Neuronal stem cell (in vitro differentiated cells): ENCODE results near the gene SMYD3.
A peak's percentile ranks its signal among the peaks of the same experiment; 100 is the strongest.
"Not testable (repeated sequence)": the region's sequence is repeated elsewhere in the genome, so short reads cannot be mapped to it uniquely, and the experiment has no call there.

ENCODE experiments used
- DNase-seq: peaks from one replicate; pipeline ENCODE4 v3.0.0-alpha.2; 2013; ENCODE audit warnings: low spot score
- H2AFZ ChIP-seq: one replicate; pipeline ENCODE4 v1.6.1; 2013; ENCODE audit warnings: mild to moderate bottlenecking, low read length, inconsistent platforms
- H2AK5ac ChIP-seq: 2 replicates; pipeline ENCODE4 v1.6.1; 2013; ENCODE audit warnings: low read depth, mild to moderate bottlenecking, inconsistent platforms, low read length, moderate library complexity, mixed read lengths
- H2BK120ac ChIP-seq: 2 replicates; pipeline ENCODE4 v1.6.1; 2013; ENCODE audit warnings: low read depth, mild to moderate bottlenecking, inconsistent platforms, low read length, moderate library complexity, mixed read lengths
- H2BK12ac ChIP-seq: one replicate; pipeline ENCODE4 v1.6.1; 2013; ENCODE audit warnings: low read length, inconsistent platforms
- H2BK15ac ChIP-seq: 2 replicates; pipeline ENCODE4 v1.6.1; 2013; ENCODE audit warnings: mild to moderate bottlenecking, low read length, inconsistent platforms, mixed read lengths
- H2BK5ac ChIP-seq: one replicate; pipeline ENCODE4 v1.6.1; 2013; ENCODE audit warnings: inconsistent platforms, mild to moderate bottlenecking, low read length, moderate library complexity
- H3K14ac ChIP-seq: one replicate; pipeline ENCODE4 v1.6.1; 2013; ENCODE audit warnings: low read length, inconsistent platforms
- H3K18ac ChIP-seq: 2 replicates; pipeline ENCODE4 v1.6.1; 2013; ENCODE audit warnings: low read length, inconsistent platforms
- H3K23ac ChIP-seq: 2 replicates; pipeline ENCODE4 v1.6.1; 2013; ENCODE audit warnings: low read depth, mild to moderate bottlenecking, mixed read lengths, low read length, inconsistent platforms; ENCODE audit not compliant: poor library complexity
- H3K27ac ChIP-seq: replicated peaks from 3 replicates; pipeline ENCODE4 v1.5.1; 2013; ENCODE audit warnings: low read length, inconsistent platforms
- H3K27me3 ChIP-seq, 3 experiments: 2 replicates each; pipeline ENCODE4 v1.6.1; 2013; ENCODE audit warnings: low read length in 3 of 3, mild to moderate bottlenecking in 2 of 3, inconsistent platforms in 1 of 3, low read depth in 1 of 3, mixed read lengths in 1 of 3, moderate library complexity in 1 of 3; ENCODE audit not compliant: control insufficient read depth in 3 of 3, insufficient read depth in 3 of 3
- H3K36me3 ChIP-seq, 2 donors: replicated peaks in 1 of 2; 2 replicates each; pipeline ENCODE4 v1.6.1; 2013; ENCODE audit warnings: low read length in 2 of 2; ENCODE audit not compliant: control insufficient read depth in 2 of 2, insufficient read depth in 2 of 2
- H3K4ac ChIP-seq: 2 replicates; pipeline ENCODE4 v1.6.1; 2013; ENCODE audit warnings: inconsistent platforms, mild to moderate bottlenecking, low read length, moderate library complexity
- H3K4me1 ChIP-seq, 2 donors: 1 replicate in 1 of 2; 2 replicates in 1 of 2; pipeline ENCODE4 v1.6.1; 2013; ENCODE audit warnings: low read length in 2 of 2, low read depth in 1 of 2; ENCODE audit not compliant: control insufficient read depth in 2 of 2, insufficient read depth in 1 of 2
- H3K4me2 ChIP-seq: one replicate; pipeline ENCODE4 v1.6.1; 2013; ENCODE audit warnings: mild to moderate bottlenecking, low read length, inconsistent platforms; ENCODE audit not compliant: insufficient read depth, poor library complexity, severe bottlenecking
- H3K4me3 ChIP-seq, 2 donors: 2 replicates each; pipeline ENCODE4 v1.5.1; 2013; ENCODE audit warnings: low read length in 2 of 2, mild to moderate bottlenecking in 2 of 2, inconsistent platforms in 1 of 2, moderate library complexity in 1 of 2
- H3K79me1 ChIP-seq: one replicate; pipeline ENCODE4 v1.6.1; 2013; ENCODE audit warnings: low read depth, mild to moderate bottlenecking, inconsistent platforms, low read length, moderate library complexity
- H3K9ac ChIP-seq: one replicate; pipeline ENCODE4 v1.6.1; 2013; ENCODE audit warnings: mild to moderate bottlenecking, low read depth, low read length, inconsistent platforms; ENCODE audit not compliant: poor library complexity
- H3K9me3 ChIP-seq, 2 donors: replicated peaks in 1 of 2; 2 replicates each; pipeline versions ENCODE3 to v1.6.1; 2013; ENCODE audit warnings: low read length in 2 of 2, mild to moderate bottlenecking in 2 of 2, inconsistent platforms in 1 of 2, low read depth in 1 of 2, mixed read lengths in 1 of 2, moderate library complexity in 1 of 2; ENCODE audit not compliant: control insufficient read depth in 2 of 2, insufficient read depth in 1 of 2
- H4K8ac ChIP-seq: one replicate; pipeline ENCODE4 v1.6.1; 2013; ENCODE audit warnings: low read depth, mild to moderate bottlenecking, inconsistent platforms, low read length, moderate library complexity
- H4K91ac ChIP-seq: one replicate; pipeline ENCODE4 v1.6.1; 2013; ENCODE audit warnings: low read length, low read depth, mild to moderate bottlenecking, inconsistent platforms; ENCODE audit not compliant: poor library complexity
- WGBS, 2 donors: extraction: QIAGEN DNeasy Blood & Tissue Kit; methylation state at CpG; one replicate each; pipeline ENCODE4 v1.1.7; 2013; ENCODE audit warnings: missing lambda C conversion rate in 2 of 2, mixed read lengths in 1 of 2; ENCODE audit not compliant: insufficient read length in 2 of 2, insufficient replicate concordance in 1 of 2; ENCODE audit errors: extremely low coverage in 2 of 2; 5-methylcytosine and 5-hydroxymethylcytosine counted together

SMYD3 gene

DNA sequence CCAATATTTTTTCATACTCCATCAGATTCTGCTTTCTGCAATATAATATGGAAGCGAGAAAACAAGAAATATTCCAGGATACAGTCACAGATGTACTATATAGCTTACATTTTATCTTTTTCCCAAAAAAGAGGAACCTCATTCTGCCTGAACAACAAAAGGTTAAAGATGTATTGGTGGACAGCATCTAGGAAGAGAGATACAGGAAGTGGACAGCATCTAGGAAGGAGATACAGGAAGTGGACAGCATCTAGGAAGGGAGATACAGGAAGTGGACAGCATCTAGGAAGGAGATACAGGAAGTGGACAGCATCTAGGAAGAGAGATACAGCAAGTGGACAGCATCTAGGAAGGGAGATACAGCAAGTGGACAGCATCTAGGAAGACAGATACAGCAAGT lies 483.0 kb downstream of the SMYD3 start:
- not testable (repeated sequence) for H3K27me3 ChIP-seq, H3K4ac ChIP-seq, H4K91ac ChIP-seq, H3K14ac ChIP-seq, H3K9ac ChIP-seq, H2BK120ac ChIP-seq, H2BK5ac ChIP-seq, H3K4me1 ChIP-seq, H2BK15ac ChIP-seq, H3K4me3 ChIP-seq, H2BK12ac ChIP-seq, DNase-seq, H3K9me3 ChIP-seq, H3K23ac ChIP-seq, H3K79me1 ChIP-seq, H3K4me2 ChIP-seq, H2AK5ac ChIP-seq, H3K18ac ChIP-seq, H3K27ac ChIP-seq, H3K36me3 ChIP-seq, H2AFZ ChIP-seq, H4K8ac ChIP-seq
- no CpG with 5 or more reads among the region's 1 CpG for WGBS, 2 donors

DNA sequence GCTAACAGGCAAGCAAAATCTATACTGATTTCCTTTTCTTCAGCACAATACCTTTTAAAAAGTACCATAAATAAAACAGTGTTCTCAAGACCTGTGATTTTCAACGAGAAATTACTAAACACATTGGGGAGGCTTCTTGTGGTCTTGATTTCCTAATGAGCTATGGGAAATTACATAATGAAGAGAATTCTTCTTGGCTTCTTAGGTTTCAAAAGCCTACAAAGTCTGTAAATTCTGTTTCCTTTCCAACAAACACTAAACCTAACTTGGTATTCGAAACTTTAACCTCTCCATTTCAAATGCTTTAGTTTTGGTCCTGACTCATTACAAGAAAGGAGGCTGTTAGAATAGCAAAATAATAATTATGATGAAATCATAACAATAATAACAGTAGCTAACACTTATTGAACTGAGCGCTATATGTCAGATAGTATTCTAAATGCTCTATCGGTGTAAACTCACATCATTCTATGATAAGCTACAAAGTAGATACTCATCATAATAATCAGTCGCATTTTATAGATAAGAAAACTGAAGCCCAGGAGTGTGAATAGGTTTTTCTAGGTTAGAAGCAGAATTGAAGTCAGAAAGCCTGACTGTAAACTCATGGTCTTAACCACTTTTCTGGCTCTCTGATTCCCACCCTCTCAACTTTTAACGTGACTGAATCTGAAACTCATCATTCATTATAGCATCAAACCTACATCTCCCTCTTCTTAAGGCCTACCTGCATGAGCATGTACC lies 486.7 kb downstream of the SMYD3 start:
- Histone ChIP-seq H4K8ac (no peak overlapping the region), H2BK15ac (no peak overlapping the region), H3K4me1 (no peaks in the 10 kb centered on the region), H3K14ac (no peak overlapping the region), H2BK120ac (no peak overlapping the region), H4K91ac (no peak overlapping the region), H3K4ac (no peak overlapping the region), H3K36me3 (no peaks in the 10 kb centered on the region), H3K18ac (no peak overlapping the region), H3K27ac (no peak overlapping the region), H2BK12ac (no peak overlapping the region), H3K4me2 (no peak overlapping the region), H2AFZ (no peak overlapping the region), H3K9ac (no peak overlapping the region), H3K9me3 (no peaks in the 10 kb centered on the region), H3K23ac (no peak overlapping the region), H3K79me1 (no peaks in the 10 kb centered on the region), H2AK5ac (no peak overlapping the region), H3K27me3 (no peaks in the 10 kb centered on the region), H3K4me3 (no peak overlapping the region), H2BK5ac (no peak overlapping the region)
- WGBS, 2 donors: no CpG with 5 or more reads among the region's 6 CpGs
- DNase-seq: no peak

DNA sequence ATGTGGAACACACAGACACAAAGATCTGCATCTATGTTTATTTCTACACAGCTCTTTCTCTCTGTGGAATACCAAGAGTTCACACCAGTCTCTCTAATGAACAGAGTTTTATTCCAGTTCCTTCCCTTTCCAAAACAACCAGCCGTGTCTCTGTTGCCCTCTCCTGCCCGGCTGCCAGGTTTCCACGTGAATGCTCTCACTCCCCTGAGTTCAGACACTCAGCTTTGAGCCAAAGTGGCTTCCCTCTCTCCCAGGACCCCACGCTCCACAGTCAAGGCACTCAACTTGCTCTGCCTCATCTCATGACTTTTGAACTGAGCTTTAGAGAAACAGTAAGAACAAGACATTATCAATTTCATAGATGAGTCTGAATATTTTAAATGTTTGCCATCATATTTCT lies 488.9 kb downstream of the SMYD3 start:
- Histone ChIP-seq H4K91ac (no peak overlapping the region), H3K79me1 (no peaks in the 10 kb centered on the region), H3K27ac (no peak overlapping the region), H3K18ac (no peak overlapping the region), H3K4ac (no peak overlapping the region), H3K4me1 (no peaks in the 10 kb centered on the region), H3K9me3 (no peaks in the 10 kb centered on the region), H3K36me3 (no peaks in the 10 kb centered on the region), H3K27me3 (no peaks in the 10 kb centered on the region), H2BK5ac (no peak overlapping the region), H3K23ac (no peak overlapping the region), H3K14ac (no peak overlapping the region), H2BK120ac (no peak overlapping the region), H4K8ac (no peak overlapping the region), H2AK5ac (no peak overlapping the region), H2BK12ac (no peak overlapping the region), H3K4me3 (no peak overlapping the region), H3K4me2 (no peak overlapping the region), H3K9ac (no peak overlapping the region), H2BK15ac (no peak overlapping the region), H2AFZ (no peak overlapping the region)
- no peak for DNase-seq
- no CpG with 5 or more reads among the region's 4 CpGs for WGBS, 2 donors

DNA sequence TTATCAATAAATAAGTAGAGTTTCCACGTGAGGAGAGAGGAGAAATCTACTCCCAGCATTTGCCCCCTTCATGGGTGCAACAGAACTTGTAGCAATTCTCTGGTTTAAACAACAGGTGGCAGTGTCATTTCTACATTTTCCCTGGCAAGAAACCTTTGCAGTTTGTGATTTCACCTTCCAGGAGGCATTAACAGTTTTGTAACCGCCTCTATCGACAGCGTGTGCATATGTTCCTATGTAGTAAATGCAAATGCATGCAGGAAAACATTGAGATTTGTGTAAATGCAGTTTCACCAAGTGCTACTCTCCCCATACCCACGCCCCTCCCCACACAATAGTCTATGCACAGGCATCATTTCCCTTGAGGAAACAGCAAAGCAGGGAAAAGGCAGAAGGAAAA lies 494.7 kb downstream of the SMYD3 start:
- Histone ChIP-seq H2AK5ac (no peak overlapping the region), H3K27ac (no peak overlapping the region), H3K79me1 (no peaks in the 10 kb centered on the region), H2AFZ (no peak overlapping the region), H3K4me2 (no peak overlapping the region), H2BK5ac (no peak overlapping the region), H3K18ac (no peak overlapping the region), H3K14ac (no peak overlapping the region), H2BK12ac (no peak overlapping the region), H4K8ac (no peak overlapping the region), H3K36me3 (no peaks in the 10 kb centered on the region), H3K23ac (no peak overlapping the region), H2BK120ac (no peak overlapping the region), H3K4me1 (no peaks in the 10 kb centered on the region), H3K4me3 (no peak overlapping the region), H3K27me3 (no peaks in the 10 kb centered on the region), H2BK15ac (no peak overlapping the region), H3K9me3 (no peaks in the 10 kb centered on the region), H4K91ac (no peak overlapping the region), H3K4ac (no peak overlapping the region), H3K9ac (no peak overlapping the region)
- no CpG with 5 or more reads among the region's 5 CpGs for WGBS, 2 donors
- DNase-seq: peak; percentile 31
